Breast epithelium (tissue), 4 donors: ENCODE data around the gene FAM181A. TPM values are rescaled to one million over a fixed set of nuclear protein-coding genes. Genes with fewer than 3 reads are reported as not detected.

Experiments
- DNase-seq, 2 donors: peaks; one replicate each; pipeline ENCODE4 v3.0.0-alpha.2; 2019; ENCODE audit warnings: low spot score in 2 of 2
- H3K27ac ChIP-seq, 2 donors: fragments of 200-600 bp; sonication (generic) in 1 of 2; one replicate each; pipeline ENCODE4 v1.5.1; 2016 to 2019; ENCODE audit warnings: mild to moderate bottlenecking in 1 of 2
- H3K27me3 ChIP-seq, 2 donors: fragments of 200-600 bp; sonication (generic) in 1 of 2; one replicate each; pipeline versions ENCODE4 v1.5.1 to v1.6.0; 2017 to 2019; ENCODE audit warnings: control low read depth in 1 of 2, mild to moderate bottlenecking in 1 of 2
- H3K36me3 ChIP-seq: fragments of 200-600 bp; one replicate; pipeline ENCODE4 v1.5.1; 2019
- H3K4me1 ChIP-seq, 2 donors: fragments of 200-600 bp; sonication (generic); one replicate each; pipeline ENCODE4 v1.5.1; 2016 to 2019; ENCODE audit warnings: control low read depth in 1 of 2
- H3K4me3 ChIP-seq, 3 donors: fragments of 200-600 bp; sonication (generic); 1 replicate in 2 of 3; 2 replicates in 1 of 3; pipeline ENCODE4 v1.5.1; 2016 to 2019; ENCODE audit warnings: mild to moderate bottlenecking in 3 of 3, moderate library complexity in 2 of 3
- H3K9me3 ChIP-seq, 2 donors: fragments of 200-600 bp; sonication (generic) in 1 of 2; one replicate each; pipeline ENCODE4 v1.5.1; 2016 to 2019; ENCODE audit warnings: control low read depth in 1 of 2
- POLR2A ChIP-seq: fragments of 450-650 bp; IDR thresholded peaks from one replicate; pipeline ENCODE4 v1.6.1; 2016; ENCODE audit warnings: antibody characterized with exemption, mild to moderate bottlenecking, moderate library complexity
- POLR2AphosphoS5 ChIP-seq, 3 donors: sonication (generic); formaldehyde crosslinking; IDR thresholded peaks; one replicate each; pipeline ENCODE4 v1.6.1; 2017; ENCODE audit warnings: antibody characterized with exemption in 3 of 3
- intact Hi-C: fragments of 100-400 bp; cut with DNase I; formaldehyde crosslinking; loops from one replicate; pipeline ENCODE4 v1.15.1; 2023; ENCODE audit warnings: low total_unique reads
- total RNA-seq, 3 donors: library from RNA; depleted of rRNA; stranded (reverse); fragments of >200 nt; gene quantifications; one replicate each; pipeline ENCODE4 v1.1.0, GENCODE V29; 2016
- TF ChIP-seq, protein P1 (sequence below), 3 donors: fragments of 450-650 bp; IDR thresholded peaks; one replicate each; pipeline ENCODE4 v1.5.1; 2016 to 2017; ENCODE audit warnings: antibody characterized with exemption in 3 of 3, mild to moderate bottlenecking in 3 of 3, moderate library complexity in 3 of 3

The FAM181A gene
- total RNA-seq, 3 donors from 2014 or later: not detected

DNA sequence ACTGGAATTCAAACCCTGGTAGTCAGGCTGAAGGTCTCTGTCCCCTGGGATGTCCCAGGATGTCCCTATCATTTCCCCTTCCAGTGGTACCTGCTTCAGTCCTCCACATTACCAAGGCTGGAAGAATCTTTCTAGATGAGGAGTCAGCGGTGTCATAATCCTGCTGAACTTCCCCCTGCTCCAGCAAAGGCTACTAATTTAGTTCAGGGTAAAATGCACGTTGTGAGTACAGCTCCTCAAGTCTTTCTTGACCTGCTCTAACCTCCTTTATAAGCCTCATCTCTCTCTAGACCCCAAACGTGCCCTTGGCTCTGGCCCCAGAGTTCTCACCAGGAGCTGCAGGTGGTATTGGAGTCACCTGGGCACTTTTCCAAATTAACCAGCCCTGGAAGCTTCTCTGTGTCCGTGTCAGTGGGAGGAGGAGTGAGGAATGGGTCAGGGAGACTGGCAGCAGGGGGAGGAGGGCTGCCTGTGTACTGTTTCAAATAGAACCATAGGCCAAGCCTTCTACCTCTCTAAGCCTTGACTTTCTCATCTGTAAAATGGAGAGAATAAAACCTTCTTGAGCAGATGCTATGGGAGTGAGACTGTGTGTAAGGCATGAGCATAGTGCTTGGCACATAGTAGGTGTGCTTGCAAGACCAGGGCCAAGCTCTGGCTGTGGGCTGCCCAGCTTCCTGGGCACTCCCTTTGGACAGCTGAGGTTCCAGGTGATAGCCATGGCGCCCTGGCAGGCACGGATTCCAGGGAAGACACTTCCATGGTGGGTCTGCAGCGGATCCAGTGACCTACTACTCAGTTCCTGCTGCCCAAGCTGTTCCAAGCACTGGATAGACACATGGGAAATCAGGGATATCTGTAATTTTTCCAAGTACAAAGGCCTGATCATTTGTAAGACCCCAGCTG is 24.7 kb downstream of the FAM181A start:
- Histone ChIP-seq H3K4me3 (no peak overlapping the region), H3K36me3 (no peaks in the 10 kb centered on the region), H3K4me1 (no peaks in the 10 kb centered on the region), H3K27me3 (no peaks in the 10 kb centered on the region), H3K9me3 (no peaks in the 10 kb centered on the region), H3K27ac (no peak overlapping the region)
- intact Hi-C loops: no loop called here
- DNase-seq: no peak
- TF ChIP-seq, protein P1, sequence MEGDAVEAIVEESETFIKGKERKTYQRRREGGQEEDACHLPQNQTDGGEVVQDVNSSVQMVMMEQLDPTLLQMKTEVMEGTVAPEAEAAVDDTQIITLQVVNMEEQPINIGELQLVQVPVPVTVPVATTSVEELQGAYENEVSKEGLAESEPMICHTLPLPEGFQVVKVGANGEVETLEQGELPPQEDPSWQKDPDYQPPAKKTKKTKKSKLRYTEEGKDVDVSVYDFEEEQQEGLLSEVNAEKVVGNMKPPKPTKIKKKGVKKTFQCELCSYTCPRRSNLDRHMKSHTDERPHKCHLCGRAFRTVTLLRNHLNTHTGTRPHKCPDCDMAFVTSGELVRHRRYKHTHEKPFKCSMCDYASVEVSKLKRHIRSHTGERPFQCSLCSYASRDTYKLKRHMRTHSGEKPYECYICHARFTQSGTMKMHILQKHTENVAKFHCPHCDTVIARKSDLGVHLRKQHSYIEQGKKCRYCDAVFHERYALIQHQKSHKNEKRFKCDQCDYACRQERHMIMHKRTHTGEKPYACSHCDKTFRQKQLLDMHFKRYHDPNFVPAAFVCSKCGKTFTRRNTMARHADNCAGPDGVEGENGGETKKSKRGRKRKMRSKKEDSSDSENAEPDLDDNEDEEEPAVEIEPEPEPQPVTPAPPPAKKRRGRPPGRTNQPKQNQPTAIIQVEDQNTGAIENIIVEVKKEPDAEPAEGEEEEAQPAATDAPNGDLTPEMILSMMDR (IDR thresholded peaks at IDR 0.05): no peak
- TF ChIP-seq POLR2AphosphoS5 (IDR thresholded peaks at IDR 0.05) (no peak), POLR2A (no peak)

DNA sequence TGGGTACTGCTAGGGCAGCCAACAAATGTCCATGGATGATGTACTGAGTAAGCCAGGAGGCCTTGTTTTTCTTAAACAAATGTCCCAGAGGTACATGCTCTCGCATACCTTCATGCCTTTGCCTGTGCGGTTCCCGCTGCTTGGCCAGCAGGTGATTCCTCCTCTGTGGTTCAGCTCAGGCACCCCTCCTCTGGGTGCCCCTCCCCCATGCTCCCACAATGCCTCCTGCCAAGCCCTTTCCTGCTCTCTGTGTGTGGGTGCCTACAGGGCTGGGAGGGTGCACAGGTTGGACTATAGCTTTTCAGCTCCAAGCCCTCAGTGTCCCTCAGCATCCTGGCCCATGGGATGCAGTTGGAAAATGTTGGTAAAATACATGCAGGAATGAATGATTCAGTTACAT is 25.7 kb downstream of the FAM181A start:
- no peak overlapping the region for H3K4me3 ChIP-seq
- intact Hi-C loops: no loop called here
- TF ChIP-seq POLR2A (no peak), POLR2AphosphoS5 (IDR thresholded peaks at IDR 0.05) (no peak)
- TF ChIP-seq, protein P1 (IDR thresholded peaks at IDR 0.05): no peak
- H3K36me3 ChIP-seq: no peaks in the 10 kb centered on the region
- H3K27me3 ChIP-seq: no peaks in the 10 kb centered on the region
- no peaks in the 10 kb centered on the region for H3K4me1 ChIP-seq
- no peaks in the 10 kb centered on the region for H3K9me3 ChIP-seq
- no peak for DNase-seq
- no peak overlapping the region for H3K27ac ChIP-seq

DNA sequence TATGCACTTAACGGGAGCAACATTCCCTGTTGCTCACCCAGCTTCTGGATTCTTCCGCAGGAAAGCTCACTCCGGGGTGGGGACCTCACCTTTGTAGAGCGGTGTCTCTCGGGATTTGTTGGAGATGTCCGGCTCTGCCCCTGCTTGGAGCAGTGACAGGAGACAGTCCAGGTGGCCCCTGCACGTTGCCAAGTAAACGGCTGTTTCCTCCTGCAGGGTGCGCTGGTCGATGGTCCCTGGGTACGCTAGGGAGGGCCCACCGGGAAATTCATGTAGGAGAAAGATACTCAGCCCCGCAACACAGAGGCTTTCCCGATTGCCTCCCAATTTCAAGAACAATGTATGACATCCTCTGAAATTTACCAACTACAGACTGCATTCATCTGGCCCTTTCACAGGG is 26.1 kb downstream of the FAM181A start:
- no peak overlapping the region for H3K4me3 ChIP-seq
- no peak for DNase-seq
- TF ChIP-seq POLR2AphosphoS5 (IDR thresholded peaks at IDR 0.05): no peak
- no peak for TF ChIP-seq POLR2A
- TF ChIP-seq, protein P1 (IDR thresholded peaks at IDR 0.05): no peak
- no peaks in the 10 kb centered on the region for H3K36me3 ChIP-seq
- no peaks in the 10 kb centered on the region for H3K4me1 ChIP-seq
- H3K9me3 ChIP-seq: no peaks in the 10 kb centered on the region
- no peak overlapping the region for H3K27ac ChIP-seq
- no peaks in the 10 kb centered on the region for H3K27me3 ChIP-seq
- intact Hi-C loops: no loop called here

DNA sequence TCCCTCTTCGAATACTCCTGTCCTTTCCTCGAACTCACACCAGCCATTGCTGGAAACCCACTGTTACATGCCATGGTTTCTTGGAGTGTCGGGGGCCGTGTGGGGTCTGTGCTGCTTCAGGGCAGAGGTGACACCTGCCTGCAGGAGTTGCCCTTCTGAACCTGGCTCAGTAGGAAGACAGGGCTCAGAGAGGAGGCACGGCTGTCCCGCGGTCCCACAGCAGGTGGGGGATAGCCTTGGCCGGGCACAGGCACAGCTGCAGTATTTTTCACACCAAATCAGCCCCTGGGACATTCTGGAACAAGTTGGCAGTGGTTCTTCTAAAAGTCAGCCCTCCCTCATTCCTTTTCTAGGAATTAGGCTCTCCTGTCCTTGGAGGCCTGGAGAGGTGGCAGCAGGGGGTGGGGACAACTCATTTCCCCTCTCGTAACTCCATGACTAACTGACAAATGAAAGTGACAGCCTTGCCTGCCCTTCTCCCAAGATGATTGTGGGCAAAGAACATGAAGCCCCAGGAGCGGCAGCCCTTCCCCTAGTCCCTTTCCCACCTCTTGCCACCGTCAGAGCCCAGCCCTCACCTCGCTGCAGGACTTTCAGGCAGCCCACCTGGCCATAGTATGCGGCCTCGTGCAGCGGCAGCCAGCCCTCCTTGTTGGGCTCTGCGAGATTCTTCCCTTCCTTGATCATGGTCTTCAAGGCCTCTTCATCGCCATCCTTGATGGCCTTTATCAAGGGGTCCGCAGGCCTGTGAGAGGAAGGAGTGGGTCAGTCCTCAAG is 26.8 kb downstream of the FAM181A start:
- H3K4me3 ChIP-seq: no peak overlapping the region
- no peaks in the 10 kb centered on the region for H3K9me3 ChIP-seq
- H3K36me3 ChIP-seq: no peaks in the 10 kb centered on the region
- no peak overlapping the region for H3K27ac ChIP-seq
- TF ChIP-seq POLR2AphosphoS5 (IDR thresholded peaks at IDR 0.05): no peak
- TF ChIP-seq, protein P1 (IDR thresholded peaks at IDR 0.05): no peak
- no peak for TF ChIP-seq POLR2A
- no peaks in the 10 kb centered on the region for H3K27me3 ChIP-seq
- H3K4me1 ChIP-seq: no peaks in the 10 kb centered on the region
- intact Hi-C loops: no loop called here
- no peak for DNase-seq

DNA sequence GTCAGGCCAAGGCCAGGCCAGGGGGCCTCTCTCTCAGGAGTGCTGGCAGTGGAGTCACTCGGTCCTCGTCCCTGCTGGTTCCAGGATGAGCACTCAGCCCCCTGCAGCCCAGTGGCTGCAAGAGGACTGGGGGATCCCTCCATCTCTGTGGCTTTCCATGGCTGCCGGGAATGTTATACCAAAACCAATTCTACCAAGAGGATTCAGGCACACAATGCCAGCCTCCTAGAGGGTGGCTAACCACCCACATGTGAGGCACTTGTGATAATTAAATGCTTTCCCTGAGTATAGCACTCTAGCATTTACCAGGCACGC is 27.3 kb downstream of the FAM181A start:
- intact Hi-C loops: no loop called here
- no peak for DNase-seq
- no peak for TF ChIP-seq POLR2A
- TF ChIP-seq POLR2AphosphoS5 (IDR thresholded peaks at IDR 0.05): no peak
- TF ChIP-seq, protein P1 (IDR thresholded peaks at IDR 0.05): no peak
- Histone ChIP-seq H3K27me3 (no peaks in the 10 kb centered on the region), H3K4me1 (no peaks in the 10 kb centered on the region), H3K4me3 (no peak overlapping the region), H3K36me3 (no peaks in the 10 kb centered on the region), H3K9me3 (no peaks in the 10 kb centered on the region), H3K27ac (no peak overlapping the region)
